GM21786 (cell line): ENCODE data around the gene ZNF433.
"Not testable (repeated sequence)": the region's sequence is repeated elsewhere in the genome, so short reads cannot be mapped to it uniquely, and the experiment has no call there.

ENCODE experiments used
- ATAC-seq: cut with Tn5 transposase; IDR thresholded peaks from one replicate; pipeline ENCODE4 v1.9.1; 2021; ENCODE audit not compliant: unreplicated experiment

ZNF433 gene

DNA sequence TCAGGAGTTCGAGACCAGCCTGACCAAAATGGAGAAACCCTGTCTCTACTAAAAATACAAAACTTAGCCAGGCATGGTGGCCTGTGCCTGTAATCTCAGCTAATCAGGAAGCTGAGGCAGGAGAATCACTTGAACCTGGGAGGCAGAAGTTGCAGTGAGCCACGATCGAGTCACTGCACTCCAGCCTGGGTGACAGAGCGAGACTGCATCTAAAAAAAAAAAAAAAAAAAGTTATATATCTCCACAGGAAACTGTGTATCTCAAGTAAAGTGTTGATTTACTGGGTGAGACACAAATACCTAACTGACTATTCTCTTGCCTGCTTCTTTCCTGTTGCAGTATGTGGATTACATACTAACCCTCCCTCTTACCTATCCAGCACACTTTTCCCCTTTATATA is 43.6 kb downstream of the ZNF433 start:
- ATAC-seq, result not testable (repeated sequence)

DNA sequence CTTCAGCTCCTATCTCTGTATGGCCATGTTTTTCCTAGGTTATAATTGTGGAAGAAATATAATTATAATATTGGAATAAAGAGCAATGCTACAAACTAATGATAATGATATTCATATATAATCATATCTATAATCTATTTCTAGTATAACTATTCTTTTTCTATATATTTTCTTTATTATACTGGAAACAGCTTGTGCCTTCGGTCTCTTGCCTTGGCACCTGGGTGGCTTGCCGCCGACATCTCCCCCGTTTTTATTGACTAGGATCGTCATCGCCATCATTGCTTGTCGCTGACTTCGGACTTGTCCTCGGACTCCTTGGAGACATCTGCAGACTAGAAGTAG is 46.4 kb downstream of the ZNF433 start:
- ATAC-seq, result no peak

DNA sequence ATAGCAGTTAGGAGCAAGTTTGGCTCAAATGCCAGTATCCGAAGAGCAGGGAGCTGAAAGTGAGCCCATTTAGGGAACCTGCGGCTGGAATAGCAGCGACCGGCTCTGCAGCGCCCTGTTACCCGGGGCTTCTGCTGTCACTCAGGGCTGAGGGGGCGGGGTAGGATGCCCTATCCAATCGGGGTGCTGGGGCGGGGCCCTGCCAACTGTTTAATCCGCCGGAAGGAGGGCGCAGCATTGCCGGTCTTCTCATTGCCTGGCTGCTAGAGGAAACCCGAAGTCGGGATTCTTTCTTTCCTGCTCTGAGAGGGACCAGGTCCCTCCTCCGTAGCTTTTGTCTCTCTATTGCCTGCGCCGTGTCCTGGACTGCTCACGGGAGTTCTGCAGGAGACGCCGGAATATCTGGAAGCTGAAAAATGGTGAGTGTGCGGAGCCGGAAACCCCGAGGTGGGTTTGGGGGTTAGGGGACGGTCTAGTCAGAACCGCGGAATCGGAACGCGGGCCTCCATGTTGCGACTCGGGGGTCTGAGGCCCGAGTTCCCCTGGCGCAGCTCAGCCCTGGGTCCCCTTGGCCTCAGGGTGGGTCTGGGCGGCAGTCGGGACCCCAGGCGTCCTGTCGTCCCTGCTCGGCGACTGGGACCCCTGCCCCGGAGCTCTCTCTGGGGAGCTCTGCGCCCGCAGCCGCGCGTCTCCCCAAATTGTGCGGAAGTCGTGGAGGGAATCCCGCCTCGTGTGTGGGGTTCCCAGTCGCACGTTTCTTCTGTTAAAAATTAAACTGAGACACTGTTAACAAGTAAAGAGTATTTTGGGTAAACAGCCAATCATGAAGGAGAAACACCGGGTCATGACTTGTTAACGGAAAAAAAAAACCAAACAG is 47.8 kb downstream of the ZNF433 start:
- peak; percentile 79 for ATAC-seq

DNA sequence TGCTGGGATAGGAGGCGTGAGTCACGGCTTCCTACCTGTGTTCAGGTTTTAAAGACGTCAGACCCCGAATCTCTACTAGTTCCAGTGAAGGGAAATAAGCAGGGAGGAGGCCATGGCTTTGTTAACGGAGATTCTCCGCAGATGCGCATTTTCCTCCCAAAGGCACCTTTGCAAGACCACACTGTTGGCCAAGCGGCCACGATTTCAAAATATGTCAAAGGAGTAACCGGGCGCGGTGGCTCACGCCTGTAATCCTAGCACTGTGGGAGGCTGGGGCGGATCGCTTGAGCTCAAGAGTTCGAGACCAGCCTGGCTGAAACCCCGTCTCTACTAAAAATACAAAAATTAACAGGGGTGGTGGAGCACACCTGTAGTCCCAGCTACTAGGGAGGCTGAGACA is 48.7 kb downstream of the ZNF433 start:
- no peak for ATAC-seq

DNA sequence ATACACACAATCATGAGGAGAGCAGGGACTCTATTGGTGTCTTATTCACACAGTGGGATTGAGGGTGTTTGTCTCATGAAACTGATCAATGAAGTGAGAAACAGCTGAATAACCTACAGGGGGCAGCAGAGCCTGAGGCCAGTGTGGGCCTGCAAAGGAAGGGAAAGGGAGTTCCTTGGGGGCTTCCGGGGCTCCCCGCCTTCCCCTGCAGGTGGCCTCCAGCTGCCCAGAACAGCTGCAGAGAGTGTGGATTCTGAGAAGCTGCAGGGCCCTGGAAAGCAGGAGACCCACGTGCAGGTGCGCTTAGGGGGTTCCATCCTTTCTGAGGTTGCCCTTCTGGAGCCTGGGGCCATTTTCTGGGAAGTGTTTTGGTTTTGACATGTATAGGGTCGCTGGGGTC is 50.5 kb downstream of the ZNF433 start:
- no peak for ATAC-seq

DNA sequence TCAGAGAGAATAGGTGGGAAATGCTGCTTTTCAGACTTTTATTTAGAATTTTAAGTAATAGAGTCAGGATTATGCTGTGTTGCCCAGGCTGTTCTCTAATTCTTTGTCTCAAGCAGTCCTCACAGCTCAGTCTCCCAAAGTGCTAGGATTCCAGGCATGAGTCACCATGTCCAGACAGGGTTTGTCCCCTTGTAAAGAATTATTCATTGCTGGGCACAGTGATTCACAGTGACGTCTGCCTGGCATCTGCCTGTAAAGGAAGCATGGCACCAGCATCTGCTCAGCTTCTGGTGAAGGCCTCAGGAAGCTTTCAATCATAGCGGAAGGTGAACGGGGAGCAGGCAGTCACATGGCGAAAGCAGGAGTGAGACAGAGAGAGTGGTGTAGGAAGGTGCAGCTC is 53.0 kb downstream of the ZNF433 start:
- no peak for ATAC-seq

DNA sequence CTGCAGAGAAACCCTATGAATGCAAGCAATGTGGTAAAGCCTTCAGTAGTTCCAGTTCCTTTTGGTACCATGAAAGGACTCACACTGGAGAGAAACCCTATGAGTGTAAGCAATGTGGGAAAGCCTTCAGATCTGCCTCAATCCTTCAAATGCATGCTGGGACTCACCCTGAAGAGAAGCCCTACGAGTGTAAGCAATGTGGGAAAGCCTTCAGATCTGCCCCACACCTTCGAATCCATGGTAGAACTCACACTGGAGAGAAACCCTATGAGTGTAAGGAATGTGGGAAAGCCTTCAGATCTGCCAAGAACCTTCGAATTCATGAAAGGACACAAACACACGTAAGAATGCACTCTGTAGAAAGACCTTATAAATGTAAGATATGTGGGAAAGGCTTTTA is 56.0 kb downstream of the ZNF433 start:
- ATAC-seq, result no peak

DNA sequence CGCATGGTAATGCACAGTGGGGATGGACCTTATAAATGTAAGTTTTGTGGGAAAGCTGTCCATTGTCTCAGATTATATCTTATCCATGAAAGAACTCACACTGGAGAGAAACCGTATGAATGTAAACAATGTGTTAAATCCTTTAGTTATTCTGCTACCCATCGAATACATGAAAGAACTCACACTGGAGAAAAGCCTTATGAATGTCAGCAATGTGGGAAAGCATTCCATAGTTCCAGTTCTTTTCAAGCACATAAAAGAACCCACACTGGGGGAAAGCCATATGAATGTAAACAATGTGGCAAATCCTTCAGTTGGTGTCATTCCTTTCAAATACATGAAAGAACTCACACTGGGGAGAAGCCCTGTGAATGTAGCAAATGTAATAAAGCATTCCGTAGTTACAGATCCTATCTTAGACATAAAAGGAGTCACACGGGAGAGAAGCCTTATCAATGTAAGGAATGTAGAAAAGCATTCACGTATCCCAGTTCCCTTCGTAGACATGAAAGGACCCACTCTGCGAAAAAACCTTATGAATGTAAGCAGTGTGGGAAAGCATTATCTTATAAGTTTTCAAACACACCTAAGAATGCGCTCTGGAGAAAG is 56.9 kb downstream of the ZNF433 start:
- no peak for ATAC-seq

DNA sequence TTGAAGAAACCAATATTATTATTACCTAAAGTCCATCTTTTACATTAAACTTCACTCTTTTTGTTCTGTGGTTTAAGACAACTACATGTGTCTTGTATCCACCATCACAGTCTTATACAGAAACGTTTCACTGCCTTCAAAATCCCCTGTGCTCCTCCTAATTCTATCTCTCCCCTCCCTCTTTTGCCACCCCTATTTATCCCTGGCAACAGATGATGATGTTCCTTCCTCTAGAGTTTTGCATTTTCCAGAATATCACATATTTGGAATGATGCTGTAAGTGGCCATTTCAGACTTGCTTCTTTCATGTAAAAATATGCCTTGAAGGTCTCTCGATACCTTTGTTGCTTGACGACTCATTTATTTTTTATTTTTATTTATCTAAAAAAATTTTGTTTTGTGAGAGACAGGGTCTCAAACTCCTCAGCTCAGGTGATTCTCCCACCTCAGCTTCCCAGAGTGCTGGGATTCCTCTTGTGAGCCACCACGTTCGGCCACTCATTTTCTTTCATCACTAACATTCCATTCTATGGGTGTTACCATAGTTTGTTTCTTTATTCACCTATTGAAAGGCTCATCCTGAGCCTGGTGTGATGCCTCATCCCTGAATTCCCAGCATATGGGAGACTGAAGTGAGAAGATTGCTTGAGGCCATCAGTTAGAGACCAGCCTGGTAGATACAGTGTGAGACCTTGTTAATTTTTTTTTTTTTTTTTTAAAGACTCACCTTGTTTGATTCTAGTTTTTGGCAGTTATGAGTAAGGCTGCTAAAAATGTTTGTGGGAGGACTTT is 62.3 kb downstream of the ZNF433 start:
- no peak for ATAC-seq

DNA sequence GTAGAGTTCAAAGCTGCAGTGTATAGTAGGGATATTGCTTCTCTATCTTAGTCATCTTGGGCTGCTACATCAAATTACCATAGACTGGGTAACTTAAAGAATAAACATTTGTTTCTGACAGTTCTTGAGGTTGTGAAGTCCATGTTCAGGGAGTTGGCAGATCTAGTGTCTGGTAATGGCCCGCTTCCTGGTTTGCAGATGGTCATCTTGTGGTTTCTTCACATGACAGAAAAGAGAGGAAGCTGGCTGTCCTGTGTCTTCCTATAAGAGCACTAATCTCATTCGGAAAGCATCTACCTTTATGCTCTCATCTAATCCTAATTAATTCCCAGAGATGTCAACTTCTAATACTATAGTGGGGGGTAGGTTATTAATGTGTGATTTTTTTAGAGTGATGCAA is 64.4 kb downstream of the ZNF433 start:
- ATAC-seq, result no peak

DNA sequence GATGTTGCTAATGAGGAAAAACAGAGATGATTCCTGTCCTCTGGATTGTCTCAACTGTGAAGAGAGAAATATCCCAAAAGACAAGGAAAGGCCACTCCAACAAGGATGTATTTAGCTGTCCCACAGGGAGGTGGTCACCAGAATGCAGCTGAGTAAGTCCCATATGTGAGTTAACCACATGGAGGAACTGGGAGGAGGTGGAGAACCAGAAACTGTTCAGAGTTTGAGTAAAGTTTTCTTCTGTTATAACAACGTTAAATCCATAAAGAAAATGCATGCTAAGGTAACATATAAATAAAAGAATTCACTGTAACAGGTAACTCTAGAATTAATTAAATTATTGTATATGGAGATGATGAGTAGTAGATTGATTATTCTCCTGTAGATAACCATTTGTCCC is 65.3 kb downstream of the ZNF433 start:
- no peak for ATAC-seq

DNA sequence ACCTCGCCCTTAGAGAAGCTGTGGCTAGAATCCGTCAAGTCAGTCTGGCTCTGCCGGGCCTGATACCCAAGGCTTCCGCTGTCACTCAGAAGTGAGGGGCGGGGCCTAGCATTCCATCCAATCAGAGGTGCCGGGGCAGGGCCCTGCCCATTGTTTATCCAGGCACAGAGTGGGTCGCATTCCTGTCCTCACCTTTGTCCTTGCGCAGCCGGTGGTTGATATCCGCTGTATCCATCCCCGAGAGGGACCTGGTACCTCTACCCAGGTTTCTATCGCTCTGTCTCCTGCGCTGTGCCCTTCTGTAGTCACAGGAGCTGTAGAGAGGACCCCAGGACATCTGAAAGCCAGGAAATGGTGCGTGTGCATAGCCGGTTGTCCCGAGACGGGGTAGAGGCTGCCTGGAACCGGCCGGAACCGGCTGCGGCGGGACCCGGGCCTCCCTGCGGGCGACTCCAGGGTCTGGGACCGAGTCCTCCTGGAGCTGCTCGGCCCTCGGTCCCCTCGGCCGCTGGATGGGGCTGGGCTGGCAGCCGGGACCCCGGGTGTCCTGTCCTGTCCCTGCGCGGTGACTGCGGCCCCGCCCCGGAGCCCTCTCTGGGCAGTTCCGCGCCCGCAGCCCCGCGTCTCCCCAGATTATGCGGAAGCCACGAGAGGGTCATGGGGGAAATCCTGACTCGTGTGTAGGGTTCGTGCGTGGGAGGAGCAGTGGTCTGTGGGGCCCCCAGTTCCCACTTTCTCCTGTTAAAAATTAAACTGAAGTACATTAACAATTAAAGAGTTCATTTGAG is 70.4 kb downstream of the ZNF433 start, which contains the start of gene ZNF763:
TSS of gene ZNF763 (plus strand) at position 183 of the 788 bp plus-strand sequence. CDS start at position 352, 169 bp downstream.
- ATAC-seq, result peak; percentile 81
